HG02798 (cell line): Measurements from ENCODE around the gene BIN2.
"Not testable (repeated sequence)": the region's sequence is repeated elsewhere in the genome, so short reads cannot be mapped to it uniquely, and the experiment has no call there.

Experiments used
- ATAC-seq: cut with Tn5 transposase; IDR thresholded peaks from one replicate; pipeline ENCODE4 v1.9.1; 2021; ENCODE audit warnings: mild to moderate bottlenecking; ENCODE audit not compliant: unreplicated experiment, poor library complexity

Gene BIN2

GRCh38 chr12:51318846-51319599 is 5.0 kb downstream of the BIN2 start:
- ATAC-seq, result no peak

- ATAC-seq, result not testable (repeated sequence)
Measured at GRCh38 chr12:51318057-51318806, 5.7 kb downstream of the BIN2 start.

GRCh38 chr12:51311389-51311788 is 12.6 kb downstream of the BIN2 start:
- ATAC-seq, result no peak

GRCh38 chr12:51307655-51308593 is 16.1 kb downstream of the BIN2 start:
- ATAC-seq, result no peak

- ATAC-seq, result no peak
Measured at GRCh38 chr12:51306507-51306906, 17.5 kb downstream of the BIN2 start.

GRCh38 chr12:51300768-51301167 is 23.2 kb downstream of the BIN2 start:
- ATAC-seq, result not testable (repeated sequence)

GRCh38 chr12:51295651-51296050 is 28.3 kb downstream of the BIN2 start:
- no peak for ATAC-seq

- not testable (repeated sequence) for ATAC-seq
Measured at GRCh38 chr12:51294097-51294496, 29.9 kb downstream of the BIN2 start.

- ATAC-seq, result no peak
Measured at GRCh38 chr12:51293696-51294095, 30.3 kb downstream of the BIN2 start.

GRCh38 chr12:51291603-51292513 is 32.1 kb downstream of the BIN2 start:
- ATAC-seq, result not testable (repeated sequence)

GRCh38 chr12:51285843-51286242 is 38.1 kb downstream of the BIN2 start:
- no peak for ATAC-seq

- no peak for ATAC-seq
Measured at GRCh38 chr12:51281202-51281924, 42.6 kb downstream of the BIN2 start.

- ATAC-seq, result no peak
Measured at GRCh38 chr12:51275088-51275487, 48.9 kb downstream of the BIN2 start.

GRCh38 chr12:51272810-51273209 is 51.2 kb downstream of the BIN2 start:
- ATAC-seq, result not testable (repeated sequence)

- ATAC-seq, result no peak
Measured at GRCh38 chr12:51270951-51271518, 52.9 kb downstream of the BIN2 start.

- peak; percentile 71 for ATAC-seq
Measured at GRCh38 chr12:51270067-51270950, 53.7 kb downstream of the BIN2 start, which contains the start of gene SMAGP. TSS of gene SMAGP (minus strand) at chr12:51270415. CDS start at chr12:51269278, 1,137 bp downstream.
